ENCODE results near the gene EIF2D.
A peak's percentile ranks its signal among the peaks of the same experiment; 100 is the strongest.
"Not testable (repeated sequence)": the region's sequence is repeated elsewhere in the genome, so short reads cannot be mapped to it uniquely, and the experiment has no call there.

EIF2D gene

DNA sequence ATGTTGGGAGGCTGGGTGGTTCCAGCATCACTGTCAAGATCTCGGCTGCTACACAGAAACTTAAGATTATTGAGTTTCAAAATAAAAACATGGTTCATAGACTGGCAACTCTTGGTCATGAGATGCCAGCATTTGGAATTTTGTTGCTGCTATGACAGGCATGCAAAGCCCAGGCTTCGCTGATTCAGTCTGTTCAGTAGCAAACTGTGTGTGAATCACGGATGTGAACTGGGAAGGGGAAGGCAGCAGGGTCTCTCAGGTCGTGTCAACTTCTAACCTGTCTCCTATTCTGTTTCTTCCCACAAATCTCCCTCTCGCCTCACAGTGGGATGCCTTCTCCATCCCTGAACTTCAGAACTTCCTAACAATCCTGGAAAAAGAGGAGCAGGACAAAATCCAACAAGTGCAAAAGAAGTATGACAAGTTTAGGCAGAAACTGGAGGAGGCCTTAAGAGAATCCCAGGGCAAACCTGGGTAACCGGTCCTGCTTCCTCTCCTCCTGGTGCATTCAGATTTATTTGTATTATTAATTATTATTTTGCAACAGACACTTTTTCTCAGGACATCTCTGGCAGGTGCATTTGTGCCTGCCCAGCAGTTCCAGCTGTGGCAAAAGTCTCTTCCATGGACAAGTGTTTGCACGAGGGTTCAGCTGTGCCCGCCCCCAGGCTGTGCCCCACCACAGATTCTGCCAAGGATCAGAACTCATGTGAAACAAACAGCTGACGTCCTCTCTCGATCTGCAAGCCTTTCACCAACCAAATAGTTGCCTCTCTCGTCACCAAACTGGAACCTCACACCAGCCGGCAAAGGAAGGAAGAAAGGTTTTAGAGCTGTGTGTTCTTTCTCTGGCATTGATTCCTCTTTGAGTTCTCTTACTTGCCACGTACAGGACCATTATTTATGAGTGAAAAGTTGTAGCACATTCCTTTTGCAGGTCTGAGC, 25.5 kb downstream of the EIF2D start:
- DNase-seq = no peak

DNA sequence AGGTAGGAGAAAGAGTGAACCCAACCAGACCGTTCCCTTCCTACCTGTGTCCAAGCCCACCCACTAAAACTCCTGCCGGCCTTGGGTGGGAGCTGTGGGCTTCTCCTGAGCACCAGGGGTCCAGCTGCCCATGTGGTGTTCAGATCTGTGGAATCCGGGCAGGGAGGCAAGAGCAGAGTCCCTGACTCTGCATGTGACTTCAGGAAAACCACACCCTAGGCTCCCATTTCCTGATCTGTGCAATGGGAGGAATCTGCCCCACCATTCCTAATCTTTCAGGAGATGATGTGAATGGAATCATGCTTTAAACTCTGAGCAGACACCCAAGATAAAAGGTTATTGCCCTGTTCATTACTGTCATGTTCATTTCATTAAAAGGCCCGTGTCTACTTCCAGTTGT, 27.6 kb downstream of the EIF2D start:
- no peak for DNase-seq

DNA sequence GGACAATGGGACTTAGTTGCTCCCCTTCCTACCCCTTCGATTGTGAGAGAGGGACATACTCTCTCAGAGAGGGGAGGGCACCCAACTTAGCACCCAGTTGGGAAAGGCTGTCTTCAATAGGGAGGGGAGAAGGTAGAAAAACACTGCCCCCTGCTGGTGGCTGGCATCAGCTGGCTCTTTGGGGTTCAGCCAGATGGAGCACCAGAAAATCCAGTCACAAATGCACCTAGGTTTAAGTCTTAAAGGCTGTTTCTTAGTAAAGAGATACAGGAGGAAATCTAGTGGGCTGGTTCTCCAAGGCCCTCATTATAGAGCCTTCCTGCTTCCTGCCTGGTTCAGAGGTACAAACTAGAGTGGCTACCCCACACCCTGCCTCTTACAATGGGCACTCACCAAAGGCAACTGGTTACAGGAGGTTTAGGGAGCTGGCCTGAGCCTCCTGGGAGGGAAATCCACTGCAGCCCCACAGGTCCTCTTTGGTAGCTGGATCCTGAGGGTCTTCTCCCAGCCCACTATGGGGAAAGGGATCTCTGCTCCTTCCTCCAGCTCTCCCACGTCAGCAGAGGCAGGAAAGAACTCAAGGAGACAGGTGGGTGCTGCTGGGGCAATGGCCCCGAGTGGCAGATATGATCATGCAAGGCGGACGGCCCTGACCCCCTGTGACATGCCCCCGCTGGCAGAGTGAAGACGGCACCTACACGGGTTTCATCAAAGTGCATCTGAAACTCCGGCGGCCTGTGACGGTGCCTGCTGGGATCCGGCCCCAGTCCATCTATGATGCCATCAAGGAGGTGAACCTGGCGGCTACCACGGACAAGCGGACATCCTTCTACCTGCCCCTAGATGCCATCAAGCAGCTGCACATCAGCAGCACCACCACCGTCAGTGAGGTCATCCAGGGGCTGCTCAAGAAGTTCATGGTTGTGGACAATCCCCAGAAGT, 28.3 kb downstream of the EIF2D start:
- peak; percentile 4 to 58 for DNase-seq

DNA sequence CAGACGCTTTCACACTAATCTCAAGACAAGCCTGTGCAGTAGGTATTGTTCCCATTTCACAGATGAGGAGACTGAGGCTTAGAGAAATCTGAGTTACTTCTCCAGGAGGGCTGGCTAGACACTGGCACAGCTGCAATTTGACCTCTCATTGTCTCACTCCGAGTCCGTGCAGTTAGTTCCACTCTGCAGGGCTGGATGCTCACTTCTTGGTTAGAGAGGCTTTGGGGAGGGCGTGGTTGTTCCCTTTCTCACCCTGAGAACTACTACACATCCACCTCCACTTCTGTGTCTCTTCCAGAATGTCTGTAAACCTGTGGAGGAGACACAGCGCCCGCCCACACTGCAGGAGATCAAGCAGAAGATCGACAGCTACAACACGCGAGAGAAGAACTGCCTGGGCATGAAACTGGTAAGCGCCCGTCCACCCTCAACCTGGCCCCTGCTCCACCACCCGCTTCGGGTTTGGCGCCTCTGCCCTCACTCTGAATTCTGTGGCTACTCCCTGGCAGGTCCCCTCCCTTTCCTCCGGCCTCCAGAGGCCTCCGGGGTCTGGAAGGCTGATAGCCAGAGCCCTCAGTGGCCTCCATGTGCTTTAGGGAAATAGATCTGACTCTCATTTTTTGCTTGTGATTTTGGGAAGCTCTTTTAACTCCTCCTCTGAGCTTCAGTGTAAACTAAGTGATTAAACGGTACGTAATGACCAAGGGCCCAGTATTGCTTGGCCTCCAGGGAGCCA, 29.1 kb downstream of the EIF2D start:
- DNase-seq = no peak

DNA sequence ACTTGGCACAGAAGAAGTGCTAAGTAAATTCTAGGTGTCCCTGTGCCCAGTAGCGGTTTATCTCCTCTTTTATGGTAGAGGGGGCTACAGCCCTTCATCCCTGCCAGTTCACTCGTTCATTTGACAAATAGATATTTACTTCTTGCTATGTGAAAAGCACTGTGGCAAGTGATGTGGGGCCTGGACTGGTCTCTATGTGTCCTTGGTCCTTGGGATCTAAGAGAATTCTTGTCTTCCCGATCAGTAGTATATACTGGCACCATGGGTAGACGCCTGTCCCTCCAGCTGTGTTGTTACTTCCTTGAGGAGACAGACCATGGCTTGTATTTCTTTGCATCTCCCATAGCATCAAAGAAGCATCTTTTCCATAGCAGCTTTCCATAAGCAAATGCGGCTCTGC, 29.7 kb downstream of the EIF2D start:
- no peak for DNase-seq

DNA sequence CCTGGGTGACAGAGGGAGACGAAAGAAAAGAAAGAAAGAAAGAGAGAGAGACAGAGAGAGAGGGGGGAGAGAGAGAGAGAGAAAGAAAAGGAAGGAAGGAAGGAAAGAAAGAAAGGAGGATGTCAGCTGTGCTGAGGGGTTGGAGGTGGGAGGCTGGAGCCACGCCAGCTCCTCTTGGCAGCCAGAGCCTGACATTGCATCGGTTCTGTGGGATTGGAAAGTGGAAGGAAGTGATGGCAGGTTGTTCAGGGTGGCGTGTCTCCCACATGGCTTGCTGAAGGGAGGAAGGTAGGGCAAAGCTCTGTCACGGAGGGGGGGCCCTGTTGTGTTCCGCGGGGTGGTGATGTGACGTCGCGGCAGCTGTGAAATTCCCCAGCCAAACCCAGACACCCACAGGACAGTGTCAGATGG, 30.7 kb downstream of the EIF2D start:
- no peak for DNase-seq

DNA sequence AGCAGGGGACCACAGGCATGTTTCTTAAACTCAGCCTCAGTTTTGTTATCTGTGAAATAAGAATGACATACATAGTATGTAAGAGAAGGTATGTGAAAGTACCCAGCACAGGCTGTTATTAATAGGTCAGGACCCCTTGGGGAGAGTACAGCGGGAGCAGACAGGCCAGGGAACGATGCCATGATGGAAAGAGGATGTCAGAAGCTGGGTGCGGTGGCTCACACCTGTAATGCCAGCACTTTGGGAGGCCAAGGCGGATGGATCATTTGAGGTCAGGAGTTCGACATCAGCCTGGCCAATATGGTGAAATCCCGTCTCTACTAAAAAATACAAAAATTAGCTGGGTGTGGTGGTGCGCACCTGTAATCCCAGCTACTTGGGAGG, 31.2 kb downstream of the EIF2D start:
- DNase-seq = not testable (repeated sequence)

DNA sequence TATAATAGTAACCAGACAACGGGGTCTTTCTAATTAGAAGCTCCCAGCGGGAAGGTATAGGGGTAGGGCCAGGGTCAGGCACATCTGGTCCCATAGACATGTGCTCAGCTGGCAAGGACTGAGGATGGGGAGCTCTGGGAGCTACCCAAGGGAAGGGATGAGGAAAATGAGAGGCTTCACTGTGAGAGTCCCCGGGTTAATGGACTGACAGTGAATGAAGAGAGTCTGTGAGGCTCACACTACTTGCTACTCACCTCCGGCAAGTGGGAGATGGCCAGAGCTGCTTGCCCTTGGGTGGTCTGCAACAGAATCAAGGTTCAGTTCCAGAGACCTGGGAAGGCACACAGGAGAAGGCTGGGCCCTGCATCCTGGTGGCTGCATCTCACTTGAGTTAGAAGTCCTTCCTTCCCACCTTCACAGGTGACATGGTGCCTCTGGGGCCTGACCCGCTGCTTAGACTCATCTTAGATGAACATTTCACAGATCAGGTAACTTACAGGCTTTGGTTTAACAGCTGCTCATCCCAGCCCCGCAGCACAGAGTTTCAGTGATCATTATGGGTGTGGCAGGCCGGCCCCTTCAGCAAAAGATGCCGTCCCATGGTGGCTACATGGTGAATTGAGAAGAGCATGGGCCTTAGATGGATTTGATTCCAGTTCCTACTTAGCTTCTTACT, 31.7 kb downstream of the EIF2D start:
- no peak for DNase-seq

DNA sequence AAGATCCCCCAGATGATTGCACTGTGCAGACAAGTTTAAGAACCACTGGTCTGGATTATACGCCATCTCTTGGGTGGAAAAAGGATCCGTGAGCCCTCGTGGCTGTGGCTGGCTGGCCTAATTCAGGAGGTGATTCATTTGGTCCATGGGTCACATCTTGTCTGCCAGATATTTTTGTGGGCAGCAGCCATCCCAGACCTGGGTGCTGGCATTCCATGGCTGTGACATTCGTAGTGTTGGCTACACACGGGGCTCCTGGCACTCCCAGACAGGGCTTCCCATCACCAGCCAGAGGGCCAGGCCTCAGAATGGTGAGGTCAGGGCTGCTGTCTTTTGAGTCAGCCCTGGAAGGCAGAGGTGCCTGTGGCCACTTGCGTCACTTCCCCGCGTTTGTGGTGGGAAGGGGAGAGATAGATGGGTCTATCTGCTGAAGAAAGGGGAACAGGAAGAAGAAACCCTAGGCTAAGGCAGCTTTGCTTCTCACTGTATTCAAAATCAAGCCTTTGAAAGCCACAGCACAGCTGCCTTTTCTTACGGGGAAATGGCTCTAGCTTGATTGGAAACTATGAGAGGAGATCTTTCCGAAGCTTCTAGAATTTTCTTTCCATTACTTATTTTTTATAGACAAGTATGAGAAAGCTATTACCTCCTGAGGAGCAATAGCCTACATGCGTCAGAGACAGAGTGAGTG, 32.4 kb downstream of the EIF2D start:
- DNase-seq = no peak

DNA sequence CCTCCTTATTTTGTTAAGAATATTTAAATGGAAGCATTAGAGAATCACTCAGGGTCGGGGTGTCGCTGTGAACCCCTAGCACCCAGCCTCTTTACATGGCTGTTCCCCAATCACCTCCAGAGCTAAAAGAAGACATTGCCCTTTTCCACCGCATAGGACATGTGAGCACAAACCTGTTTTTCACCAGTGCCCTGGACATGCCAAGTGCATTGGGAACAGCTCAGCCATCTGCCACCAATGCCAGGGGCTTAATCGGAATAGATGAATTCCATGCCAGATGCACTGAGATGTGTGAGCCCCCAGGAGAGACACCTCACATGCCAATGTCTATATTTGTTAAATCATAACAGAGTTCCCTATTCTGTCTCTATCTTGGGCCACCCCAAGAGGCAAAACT, 33.3 kb downstream of the EIF2D start:
- DNase-seq = no peak

DNA sequence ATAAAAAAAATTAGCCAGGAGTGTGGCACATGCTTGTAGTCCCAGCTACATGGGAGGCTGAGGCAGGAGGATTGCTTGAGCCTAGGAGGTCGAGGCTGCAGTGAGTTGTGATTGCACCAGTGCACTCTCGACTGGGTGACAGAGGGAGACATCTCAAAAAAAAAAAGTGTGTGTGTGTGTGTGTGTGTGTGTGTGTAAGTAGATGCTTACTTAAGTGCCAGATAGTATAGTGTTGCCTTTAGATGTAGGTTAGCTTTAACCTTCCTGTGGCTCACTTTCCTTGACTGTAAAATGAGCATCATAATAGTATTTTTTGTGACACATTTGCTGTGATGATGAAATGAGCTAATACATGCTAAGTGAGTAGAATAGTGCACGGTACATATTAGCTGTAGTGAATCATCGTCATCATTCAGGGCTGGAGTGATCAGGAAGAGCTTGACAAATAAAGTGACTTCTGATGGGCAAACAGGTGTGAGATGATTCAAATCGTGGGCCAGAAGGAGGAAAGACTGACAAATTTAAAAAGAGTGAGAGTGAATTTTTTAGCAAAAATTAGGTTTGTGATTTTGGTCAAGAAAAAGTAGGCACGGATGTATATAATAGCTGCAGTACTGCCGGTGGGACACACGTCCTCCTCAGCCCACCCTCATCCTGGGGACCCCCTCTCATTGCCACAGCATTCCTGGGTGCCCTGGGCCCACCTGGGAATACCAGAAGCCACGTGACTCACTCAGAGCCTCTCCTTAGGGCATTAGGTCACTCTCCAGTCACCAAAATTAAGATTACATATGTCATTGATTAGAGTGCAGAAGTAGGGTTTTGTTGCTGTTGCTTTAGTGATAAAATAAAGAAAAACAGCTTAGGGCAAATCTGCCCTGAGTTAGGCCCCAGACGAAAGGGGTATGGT, 33.9 kb downstream of the EIF2D start:
- no peak for DNase-seq

DNA sequence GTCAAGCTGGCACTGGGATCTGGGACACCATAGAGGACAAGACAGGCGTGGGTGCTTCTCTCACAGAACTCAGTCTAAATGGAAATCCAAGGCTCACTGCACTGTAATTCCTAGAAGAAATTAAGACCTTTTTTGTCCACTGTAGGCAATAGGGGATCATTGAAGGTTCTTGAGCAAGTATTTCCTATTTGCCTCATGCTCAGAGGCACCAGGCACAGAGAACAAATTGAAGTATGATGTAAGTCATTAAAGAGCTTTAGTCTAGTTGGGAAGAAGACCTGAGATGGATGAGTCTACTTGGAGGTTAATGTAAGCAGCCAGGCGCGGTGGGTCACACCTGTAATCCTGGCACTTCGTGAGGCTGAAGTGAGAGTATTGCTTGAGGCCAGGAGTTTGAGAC, 34.6 kb downstream of the EIF2D start:
- no peak for DNase-seq

DNA sequence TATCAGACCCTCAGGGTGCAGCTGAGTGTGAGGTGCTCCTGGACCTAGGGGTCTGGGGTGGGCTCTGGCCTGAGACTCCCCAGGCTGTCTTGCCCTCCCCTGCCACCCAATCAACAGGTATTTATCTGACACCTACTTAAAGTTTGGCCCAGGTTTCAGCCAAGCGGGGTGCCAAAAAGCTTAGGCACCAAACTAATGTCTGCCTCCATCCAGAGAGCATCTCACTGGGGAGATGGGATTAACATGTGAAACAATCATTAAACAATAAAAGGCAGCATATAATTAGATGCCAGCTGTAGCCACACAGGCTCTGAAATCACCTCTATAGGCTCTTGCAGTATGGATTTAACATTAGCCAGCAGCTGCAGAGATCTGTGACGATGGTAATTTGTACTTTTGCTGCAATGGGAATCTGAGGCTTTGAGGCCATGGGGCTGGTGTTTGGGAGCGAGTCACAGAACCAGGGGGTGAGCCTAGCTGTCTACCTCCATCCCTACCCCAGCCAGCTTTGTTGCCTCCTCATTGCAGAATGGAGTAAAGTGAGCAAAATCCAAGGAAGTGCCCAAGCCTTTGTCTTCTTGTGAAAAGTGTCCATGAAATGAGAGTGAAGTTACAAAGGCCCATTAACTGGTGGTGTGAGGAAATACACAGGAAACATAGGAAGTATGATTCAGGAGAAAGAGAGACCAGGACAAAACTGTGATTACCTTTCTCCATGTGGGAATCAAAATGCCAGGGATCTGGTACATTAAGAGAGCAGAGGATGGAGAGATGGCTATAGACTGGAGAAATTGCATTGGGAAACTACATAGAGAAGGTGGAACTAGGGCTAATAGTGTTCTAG, 36.1 kb downstream of the EIF2D start:
- no peak for DNase-seq

DNA sequence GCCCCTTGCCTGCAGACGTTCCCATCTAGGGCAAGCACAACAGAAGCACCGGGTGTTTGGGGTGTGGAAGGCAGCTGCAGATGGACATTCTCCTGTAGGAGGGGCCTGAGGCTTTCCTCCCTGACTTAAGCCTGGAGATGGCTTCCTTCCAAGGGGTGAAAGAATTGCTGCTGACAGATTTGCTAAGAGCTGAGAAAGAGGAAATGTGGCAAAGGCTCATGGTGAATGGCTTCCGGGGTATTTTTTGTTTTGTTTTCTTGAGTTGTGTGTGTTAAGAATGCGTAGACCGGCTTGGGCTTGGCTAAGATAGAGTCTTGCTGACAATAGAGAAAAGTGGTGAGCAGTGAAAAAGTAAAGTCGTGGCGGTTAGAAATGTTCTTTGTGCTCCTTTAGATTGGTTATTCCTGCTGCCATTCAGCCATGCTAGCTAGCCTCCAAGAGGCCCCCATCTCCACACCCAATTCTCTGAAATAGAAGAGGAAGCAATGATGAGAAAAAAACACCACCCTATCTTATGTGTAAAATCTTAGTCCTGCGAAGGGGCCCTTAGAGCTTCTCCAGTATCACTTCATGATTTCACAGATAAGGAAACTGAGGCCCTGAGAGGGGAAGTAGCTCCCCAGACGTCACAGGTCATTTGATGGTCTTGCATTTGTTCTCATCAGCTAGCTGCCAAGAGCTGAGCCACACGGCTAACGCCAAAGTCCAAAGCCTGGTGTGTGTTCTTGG, 36.9 kb downstream of the EIF2D start:
- no peak for DNase-seq

DNA sequence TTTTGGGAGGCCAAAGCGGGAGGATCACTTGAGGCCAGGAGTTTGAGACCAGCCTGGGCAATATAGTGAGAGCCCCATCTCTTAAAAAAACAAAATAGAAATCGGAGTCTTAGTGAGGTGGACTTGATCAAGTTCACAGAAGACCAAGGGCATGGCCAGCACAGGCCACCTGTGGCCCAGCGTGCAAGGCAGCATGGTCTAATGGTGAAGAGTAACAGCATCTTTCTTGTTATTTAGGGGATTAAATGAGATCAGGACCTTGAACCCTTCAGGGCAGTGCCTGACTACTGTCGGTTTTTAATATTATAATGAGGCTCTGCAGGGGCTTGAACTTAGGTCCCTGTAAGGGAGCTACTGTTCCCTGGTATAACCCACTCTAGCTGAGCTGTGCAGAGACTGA, 38.5 kb downstream of the EIF2D start:
- no peak for DNase-seq

DNA sequence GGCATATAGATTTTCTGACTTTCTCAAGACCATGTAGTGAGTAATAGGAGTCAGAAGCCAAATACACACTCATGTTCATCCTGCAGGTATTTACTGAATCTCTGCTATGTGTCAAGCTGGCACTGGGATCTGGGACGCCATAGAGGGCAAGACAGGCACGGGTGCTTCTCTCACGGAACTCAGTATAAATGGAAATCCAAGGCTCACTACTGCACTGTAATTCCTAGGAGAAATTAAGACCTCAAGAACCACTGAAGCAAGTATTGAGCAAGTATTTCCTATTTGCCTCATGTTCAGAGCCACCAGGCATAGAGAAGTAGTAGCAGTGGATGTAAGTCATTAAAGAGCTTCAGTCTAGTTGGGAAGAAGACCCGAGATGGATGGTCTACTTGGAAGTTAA, 38.9 kb downstream of the EIF2D start:
- no peak for DNase-seq

DNA sequence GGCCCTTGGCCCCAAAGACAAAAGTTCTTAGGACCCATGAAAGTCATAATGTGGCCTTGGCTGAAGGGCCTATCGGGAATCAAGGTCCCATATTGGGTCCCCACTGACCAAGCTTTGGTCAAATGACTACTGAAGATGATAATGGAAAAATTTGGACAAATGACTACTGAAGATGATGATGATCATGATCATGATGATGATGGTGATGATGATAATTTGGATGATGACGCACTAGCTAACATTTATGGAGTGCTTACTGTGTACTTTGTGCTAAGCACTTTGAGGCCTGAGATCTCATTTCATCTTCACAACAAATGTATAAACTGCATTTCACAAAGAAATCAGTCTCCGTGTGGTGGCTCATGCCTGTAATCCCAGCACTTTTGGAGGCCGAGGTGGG, 39.4 kb downstream of the EIF2D start:
- no peak for DNase-seq

DNA sequence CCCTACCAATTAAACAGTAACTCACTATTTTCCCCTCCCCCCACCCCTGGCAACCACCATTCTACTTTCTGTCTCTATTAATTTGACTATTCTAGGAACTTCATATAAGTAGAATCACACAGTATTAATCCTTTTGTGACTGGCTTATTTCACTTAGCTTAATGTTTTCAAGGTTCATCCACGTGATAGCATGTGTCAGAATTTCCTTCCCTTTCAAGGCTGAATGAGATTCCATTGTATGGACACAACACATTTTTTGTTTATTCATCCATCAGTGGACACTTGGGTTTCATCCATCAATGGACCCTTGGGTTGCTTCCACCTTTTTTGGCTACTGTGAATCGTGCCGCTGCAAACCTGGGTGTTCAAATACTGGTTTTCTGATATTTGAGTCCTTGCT, 41.7 kb downstream of the EIF2D start:
- no peak for DNase-seq

DNA sequence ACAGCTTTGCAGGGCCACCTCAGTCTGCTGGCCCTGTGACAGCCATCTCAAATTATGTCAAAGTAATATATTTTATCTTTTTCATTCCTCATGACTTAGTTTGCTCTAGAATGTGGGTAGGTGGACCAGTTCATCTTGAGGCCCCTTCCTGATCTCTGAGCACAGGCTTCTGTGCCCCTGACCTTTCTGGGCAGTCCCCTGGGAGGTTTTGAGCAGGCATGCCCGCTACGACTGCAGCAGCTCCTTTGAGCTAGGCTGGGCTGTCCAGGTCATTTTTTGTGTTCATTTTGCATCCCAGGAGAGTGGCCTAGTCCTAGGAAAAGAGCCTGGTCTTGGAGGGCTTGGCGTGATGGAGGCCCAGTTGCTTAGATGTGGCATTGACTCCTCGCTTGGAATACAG, 42.7 kb downstream of the EIF2D start:
- no peak for DNase-seq

All from NCI-H526 (cell line).